ENCODE results near the gene CHRNE.

Gene CHRNE

GRCh38 chr17:4946312-4946976 lies 43.5 kb upstream of the CHRNE start:
- Histone ChIP-seq H3K4me1 (ENCODE audit: control insufficient read depth, insufficient read depth, low read length, poor library complexity, severe bottlenecking) (peaks cover 50% of the 10 kb centered on the region), H3K9me3 (ENCODE audit: control insufficient read depth, low read length) (no peaks in the 10 kb centered on the region), H3K4me3 (ENCODE audit: extremely low read depth, insufficient read depth, low read length, poor library complexity, severe bottlenecking) (peak overlapping the region; percentile 98), H3K27ac (ENCODE audit: low read depth, low read length, severe bottlenecking) (peak overlapping the region; percentile 32), H3K36me3 (ENCODE audit: control insufficient read depth, insufficient read depth, low read length) (peaks cover 63% of the 10 kb centered on the region)
- WGBS, 2 experiments (ENCODE audit: insufficient coverage in 2 of 2), result 53 to 56% methylated on average over 7 to 10 of the region's 16 CpGs

GRCh38 chr17:4945944-4946280 lies 43.0 kb upstream of the CHRNE start:
- H3K36me3 ChIP-seq (ENCODE audit: control insufficient read depth, insufficient read depth, low read length), result peaks cover 63% of the 10 kb centered on the region
- H3K4me1 ChIP-seq (ENCODE audit: control insufficient read depth, insufficient read depth, low read length, poor library complexity, severe bottlenecking), result peaks cover 49% of the 10 kb centered on the region
- WGBS, 2 experiments (ENCODE audit: insufficient coverage in 2 of 2), result 38 to 62% methylated on average over 1 to 3 of the region's 4 CpGs
- H3K9me3 ChIP-seq (ENCODE audit: control insufficient read depth, low read length), result no peaks in the 10 kb centered on the region
- peak overlapping the region; percentile 11 for H3K27ac ChIP-seq (ENCODE audit: low read depth, low read length, severe bottlenecking)
- H3K4me3 ChIP-seq (ENCODE audit: extremely low read depth, insufficient read depth, low read length, poor library complexity, severe bottlenecking), result peak overlapping the region; percentile 98

GRCh38 chr17:4945176-4945943 lies 42.5 kb upstream of the CHRNE start:
- Histone ChIP-seq H3K36me3 (ENCODE audit: control insufficient read depth, insufficient read depth, low read length) (peaks cover 63% of the 10 kb centered on the region), H3K27ac (ENCODE audit: low read depth, low read length, severe bottlenecking) (peak overlapping the region; percentile 84), H3K9me3 (ENCODE audit: control insufficient read depth, low read length) (no peaks in the 10 kb centered on the region), H3K4me1 (ENCODE audit: control insufficient read depth, insufficient read depth, low read length, poor library complexity, severe bottlenecking) (peaks cover 43% of the 10 kb centered on the region), H3K4me3 (ENCODE audit: extremely low read depth, insufficient read depth, low read length, poor library complexity, severe bottlenecking) (peak overlapping the region; percentile 98)
- 59 to 73% methylated on average over 4 to 6 of the region's 7 CpGs for WGBS, 2 experiments (ENCODE audit: insufficient coverage in 2 of 2)

GRCh38 chr17:4944554-4945175 lies 41.8 kb upstream of the CHRNE start:
- H3K36me3 ChIP-seq (ENCODE audit: control insufficient read depth, insufficient read depth, low read length), result peaks cover 63% of the 10 kb centered on the region
- peak overlapping the region; percentile 84 for H3K27ac ChIP-seq (ENCODE audit: low read depth, low read length, severe bottlenecking)
- H3K9me3 ChIP-seq (ENCODE audit: control insufficient read depth, low read length), result no peaks in the 10 kb centered on the region

GRCh38 chr17:4944163-4944553 lies 41.3 kb upstream of the CHRNE start:
- Histone ChIP-seq H3K4me1 (ENCODE audit: control insufficient read depth, insufficient read depth, low read length, poor library complexity, severe bottlenecking) (peaks cover 43% of the 10 kb centered on the region), H3K27ac (ENCODE audit: low read depth, low read length, severe bottlenecking) (peak overlapping the region; percentile 84), H3K36me3 (ENCODE audit: control insufficient read depth, insufficient read depth, low read length) (peaks cover 63% of the 10 kb centered on the region), H3K4me3 (ENCODE audit: extremely low read depth, insufficient read depth, low read length, poor library complexity, severe bottlenecking) (no peak overlapping the region), H3K9me3 (ENCODE audit: control insufficient read depth, low read length) (no peaks in the 10 kb centered on the region)
- WGBS, 2 experiments (ENCODE audit: insufficient coverage in 2 of 2), result 79 to 100% methylated on average over 1 to 2 of the region's 3 CpGs

More at GRCh38 chr17:4944554-4945175, 41.8 kb upstream of the CHRNE start:
- Histone ChIP-seq H3K4me1 (ENCODE audit: control insufficient read depth, insufficient read depth, low read length, poor library complexity, severe bottlenecking) (peaks cover 43% of the 10 kb centered on the region), H3K4me3 (ENCODE audit: extremely low read depth, insufficient read depth, low read length, poor library complexity, severe bottlenecking) (peak overlapping the region; percentile 98)
- WGBS, 2 experiments (ENCODE audit: insufficient coverage in 2 of 2), result 96 to 100% methylated on average over 1 to 4 of the region's 8 CpGs

GRCh38 chr17:4942760-4943508 lies 40.0 kb upstream of the CHRNE start:
- Histone ChIP-seq H3K36me3 (ENCODE audit: control insufficient read depth, insufficient read depth, low read length) (peaks cover 64% of the 10 kb centered on the region), H3K4me1 (ENCODE audit: control insufficient read depth, insufficient read depth, low read length, poor library complexity, severe bottlenecking) (peaks cover 49% of the 10 kb centered on the region), H3K9me3 (ENCODE audit: control insufficient read depth, low read length) (no peaks in the 10 kb centered on the region), H3K4me3 (ENCODE audit: extremely low read depth, insufficient read depth, low read length, poor library complexity, severe bottlenecking) (no peak overlapping the region), H3K27ac (ENCODE audit: low read depth, low read length, severe bottlenecking) (no peak overlapping the region)
- 93 to 97% methylated on average over 3 to 6 of the region's 13 CpGs for WGBS, 2 experiments (ENCODE audit: insufficient coverage in 2 of 2)

- Histone ChIP-seq H3K27ac (ENCODE audit: low read depth, low read length, severe bottlenecking) (peak overlapping the region; percentile 93), H3K4me3 (ENCODE audit: extremely low read depth, insufficient read depth, low read length, poor library complexity, severe bottlenecking) (peak overlapping the region; percentile 81), H3K9me3 (ENCODE audit: control insufficient read depth, low read length) (no peaks in the 10 kb centered on the region), H3K4me1 (ENCODE audit: control insufficient read depth, insufficient read depth, low read length, poor library complexity, severe bottlenecking) (peaks cover 49% of the 10 kb centered on the region), H3K36me3 (ENCODE audit: control insufficient read depth, insufficient read depth, low read length) (peaks cover 67% of the 10 kb centered on the region)
- 79 to 90% methylated on average over 3 to 4 of the region's 4 CpGs for WGBS, 2 experiments (ENCODE audit: insufficient coverage in 2 of 2)
Measured at GRCh38 chr17:4941319-4941610, 38.4 kb upstream of the CHRNE start.

GRCh38 chr17:4940555-4941318 lies 37.8 kb upstream of the CHRNE start:
- Histone ChIP-seq H3K9me3 (ENCODE audit: control insufficient read depth, low read length) (no peaks in the 10 kb centered on the region), H3K4me1 (ENCODE audit: control insufficient read depth, insufficient read depth, low read length, poor library complexity, severe bottlenecking) (peaks cover 48% of the 10 kb centered on the region), H3K4me3 (ENCODE audit: extremely low read depth, insufficient read depth, low read length, poor library complexity, severe bottlenecking) (peak overlapping the region; percentile 81), H3K36me3 (ENCODE audit: control insufficient read depth, insufficient read depth, low read length) (peaks cover 67% of the 10 kb centered on the region), H3K27ac (ENCODE audit: low read depth, low read length, severe bottlenecking) (peak overlapping the region; percentile 93)
- 0 to 1% methylated on average over 12 to 13 of the region's 29 CpGs for WGBS, 2 experiments (ENCODE audit: insufficient coverage in 2 of 2)

GRCh38 chr17:4939796-4940554 lies 37.1 kb upstream of the CHRNE start, which contains the start of the genes RNF167 and SLC25A11:
RNF167 (plus strand) TSS chr17:4940268; CDS start chr17:4940910, 642 bp downstream.
SLC25A11 (minus strand) TSS chr17:4940046; CDS start chr17:4939910, 136 bp downstream.
- Histone ChIP-seq H3K4me1 (ENCODE audit: control insufficient read depth, insufficient read depth, low read length, poor library complexity, severe bottlenecking) (peaks cover 40% of the 10 kb centered on the region), H3K4me3 (ENCODE audit: extremely low read depth, insufficient read depth, low read length, poor library complexity, severe bottlenecking) (peak within 1 kb of the TSS; percentile 81), H3K27ac (ENCODE audit: low read depth, low read length, severe bottlenecking) (peak within 1 kb of the TSS; percentile 93), H3K36me3 (ENCODE audit: control insufficient read depth, insufficient read depth, low read length) (peaks cover 67% of the 10 kb centered on the region), H3K9me3 (ENCODE audit: control insufficient read depth, low read length) (no peaks in the 10 kb centered on the region)
- 0 to 1% methylated on average over 58 to 64 of the region's 72 CpGs for WGBS, 2 experiments (ENCODE audit: insufficient coverage in 2 of 2)
